Adipocyte (in vitro differentiated cells): Measurements from ENCODE around the gene BTBD6.

Experiments used
- DNase-seq: peaks from one replicate; pipeline ENCODE4 v3.0.0-alpha.2; 2015; ENCODE audit warnings: low read depth
- H3K27me3 ChIP-seq: replicated peaks from 2 replicates; pipeline ENCODE4 v1.7.0; 2013; ENCODE audit warnings: mild to moderate bottlenecking, low read length, moderate library complexity; ENCODE audit not compliant: control insufficient read depth, insufficient read depth
- H3K36me3 ChIP-seq: 2 replicates; pipeline ENCODE4 v1.7.0; 2013; ENCODE audit warnings: low read length, mild to moderate bottlenecking, moderate library complexity; ENCODE audit not compliant: control insufficient read depth, insufficient read depth, severe bottlenecking
- H3K4me1 ChIP-seq: 2 replicates; pipeline ENCODE4 v1.7.0; 2013; ENCODE audit warnings: mild to moderate bottlenecking, low read length, moderate library complexity; ENCODE audit not compliant: control insufficient read depth, insufficient read depth
- H3K4me3 ChIP-seq: 2 replicates; pipeline ENCODE4 v1.7.0; 2013; ENCODE audit warnings: mild to moderate bottlenecking, low read length, moderate library complexity
- H3K9ac ChIP-seq: 2 replicates; pipeline ENCODE4 v1.7.0; 2013; ENCODE audit warnings: mild to moderate bottlenecking, low read length, moderate library complexity
- H3K9me3 ChIP-seq: 2 replicates; pipeline ENCODE4 v1.7.0; 2013; ENCODE audit warnings: mild to moderate bottlenecking, low read length, moderate library complexity; ENCODE audit not compliant: control insufficient read depth

The BTBD6 gene

DNA sequence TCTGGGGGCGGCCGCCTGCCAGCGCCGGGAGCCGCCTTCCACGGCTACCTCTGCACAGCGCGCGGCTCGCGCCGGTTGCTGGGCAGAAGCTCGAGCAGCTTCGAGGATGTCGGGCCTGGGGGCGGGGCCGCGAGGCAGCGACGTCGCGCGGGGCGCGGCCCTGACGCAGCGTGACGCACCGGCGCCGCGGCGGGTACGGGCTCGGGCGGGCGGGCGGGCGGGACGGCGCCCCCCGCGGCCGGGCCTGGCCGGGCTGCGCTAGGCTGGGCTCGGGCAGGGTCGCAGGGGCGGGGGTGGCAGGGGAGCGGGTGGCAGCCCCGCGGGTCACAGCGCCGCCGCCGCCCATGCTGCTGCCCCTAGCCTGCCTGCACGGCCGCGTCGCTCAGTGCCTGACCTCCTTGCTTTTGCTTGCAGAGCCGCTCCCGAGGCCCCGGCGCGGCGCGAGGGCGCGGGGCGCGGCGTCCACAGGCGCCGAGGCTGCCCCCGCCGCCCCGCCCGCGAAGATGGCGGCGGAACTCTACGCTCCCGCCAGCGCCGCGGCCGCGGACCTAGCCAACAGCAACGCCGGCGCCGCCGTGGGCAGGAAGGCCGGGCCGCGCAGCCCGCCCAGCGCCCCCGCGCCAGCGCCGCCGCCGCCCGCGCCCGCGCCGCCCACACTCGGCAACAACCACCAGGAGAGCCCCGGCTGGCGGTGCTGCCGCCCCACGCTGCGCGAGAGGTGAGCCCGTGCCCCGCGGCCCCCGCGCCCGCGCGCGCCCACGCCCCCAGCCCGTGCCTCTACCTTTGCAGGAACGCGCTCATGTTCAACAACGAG, at the start of gene BTBD6:
BTBD6 (plus strand) TSS at position 166 of the 814 bp plus-strand sequence; CDS start at position 345, 179 bp downstream.
- H3K27me3 ChIP-seq = no peaks in the 10 kb centered on the region
- H3K4me3 ChIP-seq = peak within 1 kb of the TSS; percentile 86
- peaks cover 24% of the 10 kb centered on the region for H3K4me1 ChIP-seq
- H3K36me3 ChIP-seq = peaks cover 39% of the 10 kb centered on the region
- H3K9ac ChIP-seq = peak within 1 kb of the TSS; percentile 88
- DNase-seq = peak; percentile 95
- H3K9me3 ChIP-seq = no peaks in the 10 kb centered on the region

DNA sequence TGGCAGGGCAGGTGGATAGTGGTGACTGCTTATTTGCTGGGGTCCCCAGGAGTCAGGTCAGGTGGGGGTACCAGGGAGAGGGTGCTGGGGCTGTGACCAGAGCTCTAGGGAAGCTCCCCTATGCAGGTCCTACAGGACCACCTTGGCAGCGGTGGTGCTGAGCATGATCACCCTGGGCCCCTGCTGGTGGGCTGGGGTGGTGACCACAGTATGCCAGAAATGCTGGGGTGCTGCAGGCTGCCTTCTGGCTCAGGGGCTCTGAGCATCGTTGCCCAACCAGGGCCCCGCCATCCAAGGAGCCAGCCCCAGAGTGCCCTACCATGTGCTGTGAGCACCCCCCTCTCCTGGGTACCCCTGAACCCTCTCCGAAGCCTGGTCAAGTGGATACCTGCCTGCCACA, 49.7 kb upstream of the BTBD6 start:
- no peaks in the 10 kb centered on the region for H3K9me3 ChIP-seq
- no peak overlapping the region for H3K9ac ChIP-seq
- peaks cover 52% of the 10 kb centered on the region for H3K27me3 ChIP-seq
- H3K36me3 ChIP-seq = no peaks in the 10 kb centered on the region
- H3K4me3 ChIP-seq = no peak overlapping the region
- peaks cover 3% of the 10 kb centered on the region for H3K4me1 ChIP-seq
- DNase-seq = no peak

DNA sequence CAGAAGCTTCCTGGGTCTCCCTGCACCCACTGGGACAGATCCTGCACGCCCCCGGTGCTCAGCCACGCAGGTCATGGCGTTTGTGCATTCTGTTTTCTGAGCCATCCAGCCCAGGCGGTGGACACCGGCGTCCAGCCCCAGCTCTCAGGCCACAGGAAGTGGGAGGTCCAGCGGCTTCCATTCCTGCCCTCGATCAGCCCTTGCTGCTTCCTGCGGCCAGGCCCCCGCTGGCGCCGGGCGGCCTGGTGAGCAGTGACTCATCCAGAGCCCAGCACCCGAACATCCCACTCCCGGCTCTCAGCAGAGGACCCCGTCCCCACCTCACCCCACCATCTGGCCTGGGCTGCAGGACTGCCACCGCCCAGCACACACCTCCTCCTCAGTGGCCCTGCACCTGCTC, 49.2 kb upstream of the BTBD6 start:
- Histone ChIP-seq H3K9me3 (no peaks in the 10 kb centered on the region), H3K4me3 (no peak overlapping the region), H3K36me3 (no peaks in the 10 kb centered on the region), H3K27me3 (peaks cover 47% of the 10 kb centered on the region), H3K9ac (no peak overlapping the region), H3K4me1 (peaks cover 4% of the 10 kb centered on the region)
- no peak for DNase-seq

DNA sequence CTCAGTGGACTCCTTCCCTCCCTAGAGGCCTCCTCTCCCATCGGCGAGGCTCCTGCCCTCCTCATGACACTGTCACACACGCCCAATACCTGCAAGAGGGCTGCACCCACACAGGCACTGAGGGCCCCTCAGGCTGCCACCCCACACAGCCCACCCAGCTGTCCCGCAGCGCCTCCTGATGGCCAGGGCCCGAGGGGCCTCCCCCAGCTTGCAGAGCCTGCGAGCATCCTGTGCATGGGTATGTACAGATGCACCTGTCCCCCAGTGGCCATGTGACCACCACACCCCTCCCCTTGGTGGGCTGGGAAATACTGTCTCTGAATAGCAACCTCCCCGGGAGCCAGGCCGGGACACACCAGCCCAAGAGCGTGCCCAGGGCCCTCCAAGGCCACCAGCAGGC, 48.3 kb upstream of the BTBD6 start:
- no peaks in the 10 kb centered on the region for H3K9me3 ChIP-seq
- peaks cover 14% of the 10 kb centered on the region for H3K4me1 ChIP-seq
- DNase-seq = no peak
- no peak overlapping the region for H3K4me3 ChIP-seq
- no peaks in the 10 kb centered on the region for H3K36me3 ChIP-seq
- peaks cover 38% of the 10 kb centered on the region for H3K27me3 ChIP-seq
- H3K9ac ChIP-seq = no peak overlapping the region

DNA sequence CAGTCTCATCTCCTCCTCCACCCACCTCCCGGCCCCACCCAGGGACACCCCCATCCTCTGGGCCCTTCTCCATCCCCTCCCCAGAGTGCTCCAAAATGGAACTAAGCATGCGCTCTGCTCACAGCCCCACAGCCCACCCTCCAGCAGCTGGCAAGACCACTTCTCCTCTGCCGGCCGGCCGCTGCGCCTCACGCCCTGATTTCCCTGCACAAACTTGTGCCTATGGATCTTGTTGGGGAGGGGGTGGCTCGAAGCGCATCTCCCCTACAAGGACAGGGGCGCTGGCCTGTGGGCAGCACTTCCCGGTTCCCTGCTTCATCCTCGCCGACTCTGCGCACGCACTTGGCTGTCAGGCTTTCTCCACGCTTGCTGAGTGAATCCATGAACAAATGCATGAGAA, 47.7 kb upstream of the BTBD6 start:
- no peak for DNase-seq
- Histone ChIP-seq H3K36me3 (no peaks in the 10 kb centered on the region), H3K4me1 (peaks cover 19% of the 10 kb centered on the region), H3K9ac (no peak overlapping the region), H3K4me3 (no peak overlapping the region), H3K9me3 (no peaks in the 10 kb centered on the region), H3K27me3 (peaks cover 33% of the 10 kb centered on the region)

DNA sequence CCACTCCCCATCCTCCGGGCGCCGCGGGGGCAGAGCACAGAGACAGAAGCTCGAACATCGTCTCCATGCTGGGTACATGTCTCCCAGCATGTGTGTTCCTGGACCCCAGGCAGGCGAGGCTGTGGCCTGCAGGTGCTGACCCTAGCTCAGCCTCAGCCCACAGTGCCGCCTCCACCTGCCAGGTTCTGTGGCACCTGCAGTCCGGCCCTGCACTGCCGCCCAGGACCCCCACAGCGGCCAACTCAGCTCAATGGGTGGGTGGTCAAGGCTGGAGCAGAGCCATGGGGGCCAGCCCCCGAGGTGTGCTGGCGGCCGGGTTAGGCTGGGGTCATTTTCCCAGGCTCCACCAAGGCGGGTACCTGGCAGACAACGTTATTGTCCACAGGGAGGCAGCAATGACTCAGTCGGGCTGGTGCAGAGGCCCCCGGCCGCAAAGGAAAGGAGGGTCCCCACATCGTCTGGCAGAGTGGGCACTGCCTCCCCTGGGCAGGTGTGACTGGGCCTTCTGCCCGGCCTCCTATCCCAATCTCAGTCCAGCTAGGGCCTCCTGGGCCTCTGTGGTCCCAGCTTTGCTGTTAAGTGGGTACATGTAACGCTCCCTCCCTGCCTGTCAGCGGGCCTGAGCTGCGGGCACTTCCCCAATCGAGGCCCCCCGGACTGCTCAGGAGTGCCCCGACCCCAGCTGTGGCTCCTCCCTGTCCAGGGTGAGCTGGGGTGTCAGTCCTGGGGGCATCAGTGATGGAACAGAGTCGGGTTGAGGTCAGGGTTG, 47.0 kb upstream of the BTBD6 start:
- no peak for DNase-seq
- Histone ChIP-seq H3K9ac (no peak overlapping the region), H3K4me1 (peaks cover 24% of the 10 kb centered on the region), H3K27me3 (peaks cover 26% of the 10 kb centered on the region), H3K9me3 (no peaks in the 10 kb centered on the region), H3K36me3 (no peaks in the 10 kb centered on the region), H3K4me3 (no peak overlapping the region)

DNA sequence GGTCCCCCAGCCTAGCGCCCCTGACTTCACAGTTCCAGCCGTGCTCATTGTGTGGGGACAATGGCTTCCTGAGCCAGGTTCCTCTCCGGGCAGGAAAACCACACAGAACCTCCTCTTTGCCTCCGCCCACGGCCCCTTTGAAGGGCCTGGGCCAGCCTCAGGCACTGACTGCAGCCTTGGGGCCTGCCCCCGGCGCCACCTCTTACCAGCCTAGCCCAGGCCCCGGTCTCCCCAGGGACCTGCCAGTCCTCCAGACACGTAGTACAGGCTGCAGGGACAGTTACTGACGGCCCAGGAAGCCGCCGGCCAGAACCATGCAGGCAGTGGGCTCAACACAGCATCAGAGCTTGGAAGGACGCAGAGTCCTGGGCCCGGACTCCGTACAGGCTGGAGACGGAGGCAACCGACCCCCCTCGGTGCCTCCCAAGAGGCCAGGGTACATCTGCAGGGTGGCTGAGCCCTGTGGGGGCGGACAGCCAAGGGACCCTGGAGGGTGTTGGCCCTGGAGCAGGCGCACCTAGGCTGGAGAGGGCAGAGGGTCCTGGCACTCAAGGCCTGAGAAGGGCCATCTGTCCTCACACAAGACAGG, 46.3 kb upstream of the BTBD6 start:
- H3K36me3 ChIP-seq = no peaks in the 10 kb centered on the region
- peaks cover 28% of the 10 kb centered on the region for H3K4me1 ChIP-seq
- H3K9ac ChIP-seq = no peak overlapping the region
- H3K9me3 ChIP-seq = no peaks in the 10 kb centered on the region
- DNase-seq = no peak
- peaks cover 24% of the 10 kb centered on the region for H3K27me3 ChIP-seq
- no peak overlapping the region for H3K4me3 ChIP-seq

DNA sequence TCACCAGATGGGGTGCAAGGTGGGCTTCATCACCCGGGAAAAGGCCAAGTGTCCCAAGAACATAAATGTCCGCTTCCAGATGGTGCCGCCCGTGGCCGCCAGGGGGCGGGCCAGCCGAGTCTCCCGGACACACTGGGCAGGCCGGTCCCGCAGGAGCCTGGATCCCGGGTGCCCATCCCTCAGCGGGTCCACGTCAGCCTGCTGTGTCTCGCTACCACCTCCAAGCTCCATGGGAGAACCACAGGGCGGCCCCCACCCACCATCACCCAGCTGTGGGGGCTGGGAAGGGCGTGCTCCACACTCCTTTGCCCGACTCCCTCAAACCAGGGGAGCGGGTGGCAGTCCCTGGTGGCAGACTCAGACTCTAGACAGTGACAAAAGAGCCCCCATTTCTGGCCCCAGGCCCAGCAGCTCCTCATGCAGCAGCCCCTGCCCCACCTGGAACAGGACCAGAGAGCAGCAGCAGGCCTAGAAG, 45.2 kb upstream of the BTBD6 start:
- Histone ChIP-seq H3K9ac (peak overlapping the region; percentile 49), H3K9me3 (no peaks in the 10 kb centered on the region), H3K36me3 (no peaks in the 10 kb centered on the region), H3K4me3 (no peak overlapping the region), H3K4me1 (peaks cover 30% of the 10 kb centered on the region), H3K27me3 (peaks cover 24% of the 10 kb centered on the region)
- DNase-seq = peak; percentile 89

DNA sequence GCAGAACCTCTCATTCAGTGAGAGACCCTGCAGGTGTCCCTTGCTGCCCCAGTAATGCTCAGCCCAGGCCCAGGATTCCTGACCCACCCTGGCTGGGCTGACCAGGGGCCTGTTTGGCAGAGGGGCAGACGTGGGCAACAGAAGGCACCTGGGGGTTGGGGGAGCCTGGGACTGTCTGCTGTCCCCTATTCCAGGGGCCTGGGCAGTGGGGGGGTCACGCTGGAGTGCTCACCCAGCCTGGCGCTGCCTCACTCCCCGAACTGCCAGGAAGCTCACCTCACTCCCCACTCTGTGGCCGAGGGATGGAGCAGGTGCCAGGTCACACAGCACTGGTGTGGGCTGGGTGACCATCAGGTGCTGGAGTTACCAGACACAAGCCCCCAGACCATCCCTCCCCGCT, 44.6 kb upstream of the BTBD6 start:
- H3K36me3 ChIP-seq = no peaks in the 10 kb centered on the region
- H3K4me3 ChIP-seq = no peak overlapping the region
- H3K9me3 ChIP-seq = no peaks in the 10 kb centered on the region
- no peak overlapping the region for H3K9ac ChIP-seq
- no peak for DNase-seq
- H3K27me3 ChIP-seq = peaks cover 19% of the 10 kb centered on the region
- peaks cover 30% of the 10 kb centered on the region for H3K4me1 ChIP-seq

DNA sequence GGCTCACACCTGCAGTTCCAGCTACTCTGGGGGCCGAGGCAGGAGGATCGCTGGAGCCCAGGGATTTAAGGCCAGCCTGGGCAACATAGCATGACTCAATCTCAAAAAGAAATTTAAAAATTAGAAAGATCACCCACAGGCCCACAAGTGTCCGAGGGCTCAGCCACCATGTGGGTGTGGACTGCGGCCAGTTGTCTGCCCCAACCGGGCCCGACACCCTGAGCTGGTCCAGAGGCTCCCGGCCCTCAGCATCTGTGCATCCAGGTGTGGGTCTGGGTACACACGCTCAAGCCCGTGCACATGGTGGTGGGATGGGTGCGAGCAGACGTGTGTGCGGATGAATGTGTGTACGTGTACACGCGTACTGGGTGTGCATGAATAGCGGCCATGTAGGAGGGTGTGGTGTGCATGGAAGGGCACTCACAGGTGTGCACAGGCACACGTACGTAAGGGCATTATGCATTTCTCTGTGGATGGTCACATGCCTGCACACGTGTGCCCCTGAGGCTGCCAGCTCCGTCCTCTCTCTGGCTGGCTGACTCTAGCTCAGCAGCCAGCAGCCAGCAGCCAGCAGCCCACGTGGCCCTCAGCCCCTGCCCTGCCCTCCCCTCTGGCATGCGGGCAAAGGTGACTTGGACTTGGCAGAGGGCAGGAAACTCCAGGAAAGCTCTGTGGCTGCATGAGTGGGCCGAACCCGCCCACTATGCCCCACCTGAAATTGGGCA, 44.0 kb upstream of the BTBD6 start:
- DNase-seq = no peak
- Histone ChIP-seq H3K27me3 (peaks cover 13% of the 10 kb centered on the region), H3K9me3 (no peaks in the 10 kb centered on the region), H3K4me3 (no peak overlapping the region), H3K4me1 (peaks cover 30% of the 10 kb centered on the region), H3K9ac (peak overlapping the region; percentile 42), H3K36me3 (peaks cover 4% of the 10 kb centered on the region)
